DMS153 treated with DMSO at 0.1 percent for 48 hours (cell line): ENCODE measurements around the gene FLOT1.
A peak's percentile ranks its signal among the peaks of the same experiment; 100 is the strongest.

ENCODE experiments used
- DNase-seq: peaks from one replicate; lab custom pipeline; 2025; ENCODE audit not compliant: unreplicated experiment; lab: John Stamatoyannopoulos, UW

Gene FLOT1

GRCh38 chr6:30682143-30683117, 60.1 kb downstream of the FLOT1 start:
- no peak for DNase-seq

DNA sequence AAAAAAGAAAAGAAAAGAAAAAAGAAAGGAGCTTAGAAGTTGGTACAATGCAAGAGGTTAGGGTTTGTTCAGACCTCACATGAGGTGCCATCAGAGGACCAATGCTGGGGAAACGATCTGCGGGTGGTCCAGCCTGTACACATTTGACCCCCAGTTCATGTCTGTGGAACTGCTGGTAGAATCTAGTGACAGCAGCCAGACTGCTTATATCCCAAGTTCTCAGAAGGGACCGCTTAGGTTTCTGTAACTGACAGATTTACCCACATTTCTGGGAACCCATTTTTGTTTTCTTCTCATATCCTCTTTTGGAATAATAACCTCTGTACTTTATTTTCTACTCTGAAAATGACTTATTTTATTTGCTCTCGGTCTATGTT, 60.7 kb downstream of the FLOT1 start:
- no peak for DNase-seq

- no peak for DNase-seq
Observed at GRCh38 chr6:30679765-30680535, 62.5 kb downstream of the FLOT1 start.

- DNase-seq, result peak; percentile 59
Observed at GRCh38 chr6:30678964-30679726, 63.3 kb downstream of the FLOT1 start.
